Mesodermal cell (in vitro differentiated cells): ENCODE results near the gene SLC9A9.

ENCODE experiments used
- H3K27ac ChIP-seq: 2 replicates; pipeline ENCODE4 v1.7.0; 2013; ENCODE audit warnings: mild to moderate bottlenecking, low read depth, low read length, moderate library complexity; ENCODE audit not compliant: severe bottlenecking
- H3K36me3 ChIP-seq: 2 replicates; pipeline ENCODE4 v1.7.1; 2013; ENCODE audit warnings: mild to moderate bottlenecking, low read length, moderate library complexity; ENCODE audit not compliant: control insufficient read depth, insufficient read depth
- H3K4me1 ChIP-seq: one replicate; pipeline ENCODE4 v1.7.1; 2013; ENCODE audit warnings: mild to moderate bottlenecking, low read length; ENCODE audit not compliant: insufficient read depth, control insufficient read depth, poor library complexity, severe bottlenecking
- H3K4me3 ChIP-seq: 2 replicates; pipeline ENCODE4 v1.7.0; 2013; ENCODE audit warnings: low read length, control low read depth, mild to moderate bottlenecking; ENCODE audit not compliant: insufficient read depth, poor library complexity, severe bottlenecking; ENCODE audit errors: extremely low read depth
- H3K9me3 ChIP-seq: 2 replicates; pipeline ENCODE4 v1.7.1; 2013; ENCODE audit warnings: mild to moderate bottlenecking, low read length, moderate library complexity; ENCODE audit not compliant: control insufficient read depth
- whole genome bisulfite sequencing, 2 experiments: methylation state at CpG; one replicate each; pipeline ENCODE4 v1.1.5; 2013; ENCODE audit warnings: missing lambda C conversion rate in 2 of 2; ENCODE audit not compliant: insufficient coverage in 2 of 2; 5-methylcytosine and 5-hydroxymethylcytosine counted together

SLC9A9 gene

DNA sequence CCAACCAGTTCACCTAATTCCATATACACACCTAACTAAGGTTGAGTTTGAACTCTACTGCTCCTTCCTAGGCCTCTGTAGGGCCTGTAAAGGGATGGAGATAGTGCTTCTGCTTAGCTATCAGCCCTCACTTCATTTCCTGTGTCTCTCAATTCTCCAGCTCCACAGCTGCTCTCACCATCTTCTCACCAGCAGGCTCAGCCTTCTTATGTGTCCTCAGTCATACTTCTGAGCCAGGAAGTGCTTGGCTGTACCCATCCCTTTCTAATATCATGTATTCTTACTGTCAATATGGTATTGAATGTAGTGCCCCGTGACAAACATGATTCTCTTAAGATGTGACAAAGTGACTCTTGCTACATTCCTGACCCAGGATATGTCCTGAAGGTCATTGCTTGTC is 116.9 kb downstream of the SLC9A9 start:
- H3K36me3 ChIP-seq, result no peaks in the 10 kb centered on the region
- no peak overlapping the region for H3K4me3 ChIP-seq
- WGBS, 2 experiments, result no CpG with 5 or more reads among the region's 1 CpG
- H3K27ac ChIP-seq, result no peak overlapping the region
- no peaks in the 10 kb centered on the region for H3K9me3 ChIP-seq
- no peaks in the 10 kb centered on the region for H3K4me1 ChIP-seq

DNA sequence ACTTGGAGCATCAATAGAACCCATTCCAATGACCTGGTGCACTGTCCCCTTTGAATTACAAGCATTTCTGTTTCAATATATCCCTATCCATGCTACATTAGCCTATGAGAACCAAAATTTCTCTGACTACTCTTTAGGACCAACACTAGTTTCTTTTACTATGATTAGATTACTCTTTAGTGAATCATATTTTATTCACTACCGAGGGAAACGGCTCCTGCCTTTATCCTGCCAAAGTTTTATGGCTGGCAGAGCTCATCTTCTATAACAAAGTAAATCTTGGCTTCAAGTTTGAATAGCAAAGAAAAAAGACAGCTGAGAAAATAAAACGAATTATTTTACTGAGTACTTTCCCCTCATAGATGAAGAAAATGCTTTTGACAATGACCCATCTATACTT is 120.9 kb downstream of the SLC9A9 start:
- Histone ChIP-seq H3K4me3 (no peak overlapping the region), H3K36me3 (no peaks in the 10 kb centered on the region), H3K4me1 (no peaks in the 10 kb centered on the region), H3K9me3 (no peaks in the 10 kb centered on the region), H3K27ac (no peak overlapping the region)
- 60% methylated on average over 1 of the region's 3 CpGs; no CpG with 5 or more reads in 1 of the 2 experiments for WGBS, 2 experiments

DNA sequence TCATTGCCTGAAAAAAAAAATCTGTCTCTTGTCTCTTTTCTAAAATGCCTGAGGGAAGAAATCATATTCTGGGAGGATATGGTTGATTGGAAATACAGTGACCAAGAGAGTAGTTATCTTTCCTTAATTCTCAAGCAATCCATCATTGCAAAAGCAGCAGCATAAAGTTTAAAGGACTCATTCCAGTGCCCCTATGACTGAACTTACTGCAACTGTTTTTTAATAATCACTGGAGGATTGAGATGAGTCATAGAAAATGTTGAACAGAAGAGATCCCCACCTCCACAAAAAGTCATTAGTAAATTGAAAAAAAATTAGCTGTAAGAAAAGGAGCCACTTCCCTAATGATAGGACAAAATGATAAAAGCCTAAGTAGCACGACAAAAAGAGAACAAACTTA is 121.5 kb downstream of the SLC9A9 start:
- H3K4me3 ChIP-seq, result no peak overlapping the region
- WGBS, 2 experiments, result no CpG with 5 or more reads among the region's 1 CpG
- no peaks in the 10 kb centered on the region for H3K4me1 ChIP-seq
- no peaks in the 10 kb centered on the region for H3K9me3 ChIP-seq
- H3K27ac ChIP-seq, result no peak overlapping the region
- no peaks in the 10 kb centered on the region for H3K36me3 ChIP-seq

DNA sequence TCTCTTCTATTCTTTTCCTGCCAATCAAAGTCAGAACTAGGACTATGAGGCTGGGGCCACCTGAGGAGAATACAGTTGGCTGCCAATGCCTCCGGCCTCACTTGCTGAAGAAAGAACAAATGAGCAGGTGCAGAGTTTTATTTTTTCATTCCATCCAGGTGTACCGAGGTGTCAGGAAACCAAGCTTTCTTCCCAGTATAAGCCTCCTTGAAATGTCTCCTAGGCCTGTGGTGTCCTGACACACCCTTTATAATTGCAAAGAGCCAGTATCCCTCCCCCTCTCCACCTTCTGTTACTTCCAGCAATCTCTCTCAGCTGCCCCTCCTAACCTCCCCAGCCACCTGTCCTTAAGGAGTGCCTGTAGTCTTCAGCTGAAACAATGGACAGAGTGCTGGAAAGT is 127.9 kb downstream of the SLC9A9 start:
- Histone ChIP-seq H3K4me1 (no peaks in the 10 kb centered on the region), H3K27ac (no peak overlapping the region), H3K36me3 (no peaks in the 10 kb centered on the region), H3K9me3 (no peaks in the 10 kb centered on the region), H3K4me3 (no peak overlapping the region)
- WGBS, 2 experiments, result 89 to 92% methylated on average over 1 to 2 of the region's 2 CpGs

DNA sequence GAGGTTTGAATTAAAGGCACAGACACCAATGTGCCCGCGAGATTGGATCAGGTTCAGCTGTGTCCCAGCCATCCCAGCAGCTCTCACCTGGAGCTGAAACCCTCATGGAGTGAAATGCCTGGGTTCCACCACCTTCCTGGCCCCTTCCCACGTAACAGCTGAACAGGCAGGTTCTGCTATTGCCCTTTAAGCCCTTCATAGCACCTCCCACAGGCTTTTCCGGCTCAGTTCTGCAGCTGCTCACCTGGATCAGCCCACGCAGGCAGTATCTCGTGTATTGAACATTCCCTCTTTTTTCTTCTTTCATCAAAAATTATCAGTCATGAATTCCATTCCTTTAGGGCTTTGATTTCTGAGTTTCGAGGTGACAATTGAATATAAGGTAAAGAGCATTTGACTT is 129.8 kb downstream of the SLC9A9 start:
- Histone ChIP-seq H3K36me3 (no peaks in the 10 kb centered on the region), H3K27ac (no peak overlapping the region), H3K4me3 (no peak overlapping the region), H3K4me1 (no peaks in the 10 kb centered on the region), H3K9me3 (no peaks in the 10 kb centered on the region)
- 75 to 86% methylated on average over 4 to 5 of the region's 7 CpGs for WGBS, 2 experiments

DNA sequence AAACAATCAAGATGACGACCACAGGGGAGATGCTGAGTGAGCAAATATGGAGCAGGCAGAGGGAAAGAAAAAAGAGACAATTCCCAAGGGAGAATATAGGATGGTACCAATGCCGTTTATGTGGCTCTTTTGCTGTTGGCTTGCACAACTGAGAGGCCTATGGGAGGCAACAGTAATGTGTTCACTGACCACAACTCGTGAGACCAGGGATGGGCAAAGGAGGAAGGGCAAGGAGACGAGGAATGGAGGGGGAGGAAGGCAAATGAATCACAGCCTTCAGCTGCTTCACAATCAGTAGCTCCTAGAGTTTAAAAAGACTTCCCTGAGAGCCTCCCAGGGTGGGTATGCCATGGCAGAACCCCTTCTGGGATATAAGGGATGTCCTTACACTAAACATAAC is 131.5 kb downstream of the SLC9A9 start:
- no peak overlapping the region for H3K27ac ChIP-seq
- H3K36me3 ChIP-seq, result no peaks in the 10 kb centered on the region
- H3K9me3 ChIP-seq, result no peaks in the 10 kb centered on the region
- no peaks in the 10 kb centered on the region for H3K4me1 ChIP-seq
- WGBS, 2 experiments, result 91 to 98% methylated on average over 3 to 4 of the region's 4 CpGs
- H3K4me3 ChIP-seq, result no peak overlapping the region

DNA sequence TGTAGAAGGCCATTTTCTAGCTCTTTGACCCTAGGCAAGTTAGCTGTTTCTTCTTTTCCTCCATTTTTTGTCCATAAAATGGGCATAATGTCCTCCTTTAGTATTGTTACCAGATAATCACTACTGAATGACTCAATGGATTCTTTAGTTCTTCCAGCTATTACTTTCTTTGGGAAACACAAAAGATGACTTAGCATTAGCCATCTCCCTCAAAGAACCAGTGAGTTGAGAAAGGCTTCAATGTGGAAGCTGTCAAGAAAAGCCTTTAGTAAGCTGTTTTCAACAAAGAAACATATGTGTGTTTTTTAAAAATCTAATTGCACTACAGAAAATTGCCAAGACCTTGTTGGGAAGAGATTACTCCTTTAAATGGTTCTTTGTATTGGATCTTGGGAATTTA is 135.7 kb downstream of the SLC9A9 start:
- no peak overlapping the region for H3K4me3 ChIP-seq
- H3K9me3 ChIP-seq, result no peaks in the 10 kb centered on the region
- no peaks in the 10 kb centered on the region for H3K36me3 ChIP-seq
- no peaks in the 10 kb centered on the region for H3K4me1 ChIP-seq
- H3K27ac ChIP-seq, result no peak overlapping the region

DNA sequence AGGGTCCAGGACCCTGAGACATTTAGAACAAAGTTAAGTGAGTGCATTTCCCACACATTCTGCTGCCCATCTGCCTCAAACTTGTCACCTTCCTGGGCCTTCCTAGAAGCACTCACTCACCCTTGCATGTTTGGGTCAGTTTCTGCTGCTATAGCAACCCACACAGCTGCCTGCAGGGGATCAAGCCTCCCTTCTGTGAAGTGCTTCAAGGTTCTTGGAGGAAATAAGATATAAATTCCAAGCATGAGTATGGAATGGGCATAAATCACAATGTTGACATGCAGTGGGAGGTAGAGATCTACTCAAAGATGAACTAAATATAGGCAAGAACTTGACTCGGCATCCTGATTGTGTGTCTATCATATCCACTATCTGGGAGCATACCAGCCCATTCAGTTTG is 140.4 kb downstream of the SLC9A9 start:
- H3K4me1 ChIP-seq, result no peaks in the 10 kb centered on the region
- no peak overlapping the region for H3K27ac ChIP-seq
- WGBS, 2 experiments, result 86% methylated on average over 1 of the region's 1 CpG; no CpG with 5 or more reads in 1 of the 2 experiments
- no peak overlapping the region for H3K4me3 ChIP-seq
- H3K36me3 ChIP-seq, result no peaks in the 10 kb centered on the region
- no peaks in the 10 kb centered on the region for H3K9me3 ChIP-seq

DNA sequence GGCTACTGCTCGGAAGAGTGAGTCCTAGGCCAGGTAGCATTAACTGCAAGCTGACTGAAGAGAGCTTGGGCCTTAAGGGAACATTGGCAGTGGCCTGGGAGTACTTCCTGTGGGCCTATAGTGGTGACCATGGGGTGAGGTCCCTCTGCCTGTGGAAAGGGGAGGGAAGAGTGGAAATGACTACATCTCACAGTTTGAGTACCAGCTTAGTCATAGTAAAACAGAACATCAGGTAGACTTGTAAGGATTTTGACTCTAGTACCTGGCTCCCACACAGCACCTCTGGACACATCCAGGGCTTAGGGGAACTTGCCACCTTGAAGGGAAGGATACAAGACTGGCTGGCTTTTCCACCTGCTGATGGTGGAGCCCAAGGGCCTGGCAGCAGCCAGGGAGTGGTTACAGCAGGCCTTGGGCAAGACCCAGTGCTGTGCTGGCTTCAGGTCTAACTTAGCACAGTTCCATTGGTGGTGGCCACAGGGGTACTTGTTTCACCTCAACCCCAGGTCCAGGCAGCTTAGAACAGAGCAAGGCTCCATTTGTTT is 147.8 kb downstream of the SLC9A9 start:
- Histone ChIP-seq H3K9me3 (no peaks in the 10 kb centered on the region), H3K36me3 (no peaks in the 10 kb centered on the region), H3K4me1 (no peaks in the 10 kb centered on the region), H3K27ac (no peak overlapping the region), H3K4me3 (no peak overlapping the region)
- WGBS, 2 experiments, result 83 to 88% methylated on average over 1 of the region's 1 CpG

DNA sequence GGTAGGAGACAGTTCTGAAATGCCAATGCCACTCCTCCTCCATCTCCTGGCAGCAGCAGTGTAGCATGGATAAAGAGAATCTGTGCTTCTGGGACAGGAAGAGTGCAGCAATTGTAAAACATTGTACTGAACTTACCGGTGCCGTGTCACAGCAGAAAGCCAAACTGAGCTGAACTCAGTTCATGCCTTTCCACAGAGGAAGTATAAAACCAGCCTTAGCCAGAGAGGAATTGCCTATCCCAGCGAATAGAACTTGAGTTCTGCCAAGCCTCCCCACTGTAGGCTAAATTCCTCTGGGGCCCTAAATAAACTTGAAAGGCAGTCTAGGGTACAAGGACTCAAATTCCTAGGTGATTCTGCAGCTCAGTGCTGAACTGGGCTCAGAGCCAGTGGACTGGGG is 148.8 kb downstream of the SLC9A9 start:
- Histone ChIP-seq H3K4me3 (no peak overlapping the region), H3K4me1 (no peaks in the 10 kb centered on the region), H3K9me3 (no peaks in the 10 kb centered on the region), H3K36me3 (no peaks in the 10 kb centered on the region), H3K27ac (no peak overlapping the region)
- 89 to 96% methylated on average over 3 of the region's 3 CpGs for WGBS, 2 experiments

DNA sequence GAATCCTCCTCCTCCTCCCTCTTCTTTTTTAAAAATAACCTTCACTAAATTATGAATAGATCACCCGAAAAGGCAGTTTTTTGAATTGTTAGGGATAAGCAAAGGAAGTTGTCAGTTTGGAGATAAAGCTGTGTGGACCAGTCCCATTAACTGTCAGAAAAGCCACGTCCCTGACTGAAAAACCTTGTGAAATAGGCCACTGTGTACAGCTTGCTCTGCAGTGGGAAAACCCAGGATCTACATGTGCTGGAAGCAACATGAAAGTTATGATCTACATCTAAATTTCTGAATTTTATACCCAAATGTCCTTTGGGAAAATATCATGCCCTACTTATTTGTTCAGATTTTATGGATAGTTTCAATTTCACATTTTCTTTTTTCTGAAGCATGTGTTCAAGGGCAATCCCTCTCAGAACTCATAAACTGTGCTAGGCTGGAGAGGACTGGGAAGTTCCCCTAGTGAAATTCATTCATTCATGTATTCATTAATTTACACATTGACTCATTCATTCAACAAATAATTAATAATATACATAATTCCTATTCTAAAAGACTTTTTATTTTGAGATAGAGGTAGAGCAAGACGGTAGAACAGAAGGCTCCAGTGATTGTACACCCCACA is 149.5 kb downstream of the SLC9A9 start:
- Histone ChIP-seq H3K4me1 (no peaks in the 10 kb centered on the region), H3K27ac (no peak overlapping the region), H3K36me3 (no peaks in the 10 kb centered on the region), H3K4me3 (no peak overlapping the region), H3K9me3 (no peaks in the 10 kb centered on the region)
- WGBS, 2 experiments, result 70 to 81% methylated on average over 1 to 2 of the region's 3 CpGs
